Raji (cell line): Measurements from ENCODE around the gene MYOF.

Source experiments
- POLR2A ChIP-seq: IDR thresholded peaks from 2 replicates; pipeline ENCODE4 v1.6.1; 2011; ENCODE audit warnings: low read depth, low read length, control low read depth; ENCODE audit not compliant: insufficient read depth

The MYOF gene

DNA sequence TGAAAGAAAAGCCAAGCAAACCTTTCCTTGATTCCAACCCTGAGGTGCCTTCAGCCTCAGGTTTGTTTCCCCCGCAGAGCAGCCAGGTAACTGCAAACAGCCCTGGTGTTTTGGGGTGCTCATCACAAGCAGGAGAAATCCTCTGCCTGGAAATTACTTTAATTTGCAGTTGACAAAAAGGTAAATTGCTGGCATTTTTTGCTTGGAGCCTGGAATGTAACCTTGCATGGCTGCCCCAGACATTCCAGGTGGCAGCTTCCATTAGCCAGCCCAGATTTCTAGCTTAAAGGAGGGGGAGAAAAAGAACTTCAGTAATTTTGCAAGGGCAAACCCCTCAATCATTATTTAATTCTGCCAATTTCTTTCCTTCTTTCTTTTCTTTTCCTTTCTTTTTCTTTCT, 194.4 kb downstream of the MYOF start:
- TF ChIP-seq POLR2A = no peak

DNA sequence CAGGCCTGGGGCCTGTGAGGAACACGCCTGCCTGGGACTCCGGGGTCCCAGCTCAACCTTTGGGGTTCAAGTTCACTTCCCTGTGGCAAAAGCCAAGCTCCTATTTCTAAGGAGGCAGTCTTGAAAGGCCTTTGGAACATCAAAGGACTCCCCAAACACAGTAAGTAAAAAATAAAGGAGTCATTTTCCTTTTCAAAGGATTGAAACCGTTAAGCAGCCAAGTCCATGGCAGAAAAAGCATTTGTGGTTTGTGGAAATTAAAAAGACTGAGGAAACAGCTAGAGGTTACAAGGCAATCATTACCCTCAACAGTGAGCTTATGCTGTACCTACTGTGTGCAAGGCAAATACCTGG, 200.8 kb downstream of the MYOF start:
- no peak for TF ChIP-seq POLR2A

DNA sequence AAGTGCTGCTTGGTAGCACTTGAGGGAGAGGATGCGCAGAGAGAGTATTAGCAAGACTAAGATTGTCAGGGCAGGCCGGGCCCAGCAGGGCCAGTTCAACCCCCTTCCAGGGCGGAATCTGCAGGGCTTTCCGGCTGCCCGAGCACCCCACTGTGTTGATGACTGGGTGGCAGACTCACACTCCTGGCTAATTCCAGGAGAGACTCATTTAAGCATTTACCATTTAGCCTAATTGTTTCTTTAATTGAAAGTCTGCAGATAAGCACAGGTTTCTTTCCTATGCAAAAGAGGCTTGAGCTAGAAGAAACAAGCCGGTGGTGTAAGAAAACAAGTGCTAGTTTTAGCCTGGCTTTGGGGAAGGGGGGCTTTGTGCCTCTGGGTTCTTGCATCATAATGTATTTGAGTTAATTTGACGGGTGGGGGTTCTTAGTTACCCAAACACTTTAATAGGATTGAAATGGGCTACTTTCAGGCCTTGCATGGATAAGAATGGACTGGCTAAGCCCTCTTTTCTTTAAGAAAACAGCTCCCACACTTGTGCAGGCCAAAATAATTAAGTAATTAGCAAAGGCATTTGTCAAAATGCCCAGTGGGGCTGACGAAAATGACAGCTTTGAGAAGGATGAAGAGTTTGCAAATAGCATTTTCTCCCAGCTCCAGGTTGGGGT, 201.3 kb downstream of the MYOF start:
- TF ChIP-seq POLR2A = no peak

DNA sequence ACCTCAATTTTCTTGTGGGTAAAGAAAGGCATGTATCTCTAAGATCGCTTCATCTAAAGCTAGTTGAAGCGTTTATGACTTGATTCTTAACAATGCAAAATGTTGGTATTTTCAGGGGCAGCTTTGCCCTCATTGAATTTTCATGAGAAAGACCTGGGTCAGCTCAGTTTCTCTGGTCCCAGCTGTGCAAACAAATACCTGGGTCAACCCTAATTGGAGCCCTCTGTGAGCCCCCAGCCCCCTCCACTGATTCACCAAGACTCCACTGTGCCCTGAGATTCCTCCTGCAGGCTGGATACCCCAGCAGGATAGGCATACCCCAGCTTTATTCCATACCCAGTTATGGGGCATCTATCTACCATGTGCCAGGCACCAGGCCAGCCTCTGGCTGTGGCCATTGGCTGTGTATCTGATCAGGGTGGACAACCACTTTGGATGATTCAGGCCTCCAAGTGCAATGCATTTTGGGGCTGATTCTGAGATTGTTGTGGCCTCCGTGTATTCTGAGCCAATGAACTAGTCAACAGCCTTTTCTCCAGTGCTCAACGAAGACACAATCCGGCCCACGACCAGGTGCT, 201.9 kb downstream of the MYOF start:
- no peak for TF ChIP-seq POLR2A

DNA sequence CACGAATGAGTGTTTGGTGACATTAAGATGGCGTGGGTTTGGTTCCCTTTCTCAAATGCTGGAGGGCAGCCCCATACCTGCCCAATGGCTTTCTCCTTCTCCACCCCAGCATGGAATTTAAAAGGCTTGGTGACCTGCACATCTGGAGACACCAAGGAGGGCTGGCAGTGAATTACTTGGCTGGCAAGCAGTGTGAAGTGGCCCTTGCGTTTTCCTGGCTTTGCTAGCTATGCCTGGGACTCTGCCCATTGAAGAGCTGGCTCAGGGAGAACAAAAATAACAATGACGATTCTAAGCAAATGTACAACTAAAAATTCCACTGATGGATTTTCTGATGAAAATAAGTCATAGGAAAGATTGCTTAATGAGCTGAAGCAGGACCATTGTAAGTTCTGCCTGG, 204.8 kb downstream of the MYOF start:
- TF ChIP-seq POLR2A = no peak

DNA sequence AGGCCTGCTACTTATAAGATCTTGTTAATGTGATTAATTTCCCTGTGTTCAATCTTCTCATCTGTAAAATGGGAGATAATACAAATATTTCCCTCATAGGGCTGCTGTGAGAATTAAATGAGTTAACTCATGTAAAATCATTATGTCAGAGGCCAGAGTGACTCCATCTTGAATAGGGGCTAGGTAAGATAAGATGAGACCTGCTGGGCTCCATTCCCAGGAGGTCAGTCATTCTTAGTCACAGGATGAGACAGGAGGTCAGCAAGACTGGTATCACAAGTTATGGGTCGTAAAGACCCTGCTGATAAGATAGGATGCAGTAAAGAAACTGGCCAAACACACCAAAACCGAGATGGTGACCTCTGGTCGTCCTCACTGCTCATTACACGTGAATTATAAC, 207.7 kb downstream of the MYOF start:
- TF ChIP-seq POLR2A = no peak

DNA sequence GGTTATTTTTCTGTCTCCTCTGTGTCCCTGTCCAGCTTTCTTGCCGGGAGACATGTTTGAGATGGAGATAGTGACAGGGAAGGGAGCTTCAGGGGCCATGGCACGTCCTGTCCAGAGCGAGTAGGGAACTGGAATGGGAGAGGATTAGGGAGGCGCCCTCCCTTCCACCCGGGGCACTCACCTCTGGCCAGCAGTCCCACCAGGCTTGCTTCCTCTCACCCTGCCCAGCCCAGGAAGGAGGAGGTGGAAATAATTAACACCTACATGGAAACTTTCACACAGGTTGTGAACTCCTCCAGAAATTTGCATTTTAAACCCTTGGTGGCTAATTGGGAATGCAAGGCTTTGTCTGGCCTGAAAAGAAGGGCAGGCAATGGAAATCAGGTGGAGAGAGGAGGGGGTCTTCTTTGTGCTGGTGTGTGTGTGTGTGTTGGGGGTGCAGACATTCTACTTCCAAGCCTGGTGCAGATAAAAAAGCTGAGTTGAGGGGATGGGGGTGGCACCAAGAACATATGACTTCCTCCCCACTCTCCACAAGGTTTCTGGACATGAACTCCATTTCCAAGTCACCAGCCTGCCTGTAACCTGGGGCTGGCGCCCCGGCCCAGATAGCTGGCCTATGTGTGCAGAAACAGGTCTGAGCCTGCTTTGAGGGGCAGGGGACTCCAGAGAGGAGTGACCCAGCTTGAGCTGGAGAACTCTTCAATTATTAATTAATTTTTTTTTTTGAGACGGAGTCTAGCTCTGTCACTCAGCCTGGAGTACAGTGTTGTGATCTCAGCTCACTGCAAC, 209.1 kb downstream of the MYOF start:
- no peak for TF ChIP-seq POLR2A

DNA sequence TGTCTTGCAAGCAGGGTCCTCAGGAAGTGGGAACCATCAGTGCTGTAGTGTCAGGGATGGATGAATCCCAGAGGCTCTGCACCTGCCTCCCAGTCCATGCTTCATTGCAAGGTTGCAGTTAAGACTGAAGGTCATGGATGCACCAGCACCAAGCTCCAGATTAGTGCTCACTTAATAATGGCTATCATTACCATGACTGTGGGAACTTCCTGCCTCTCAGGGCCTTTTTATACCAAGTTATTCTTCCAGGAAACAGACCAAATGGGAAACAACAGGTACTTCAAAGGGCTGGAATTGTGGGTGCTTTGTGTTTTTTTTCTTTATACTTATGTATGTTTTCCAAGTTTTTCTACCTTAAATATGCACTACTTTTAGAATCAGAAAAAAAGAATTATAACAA, 210.8 kb downstream of the MYOF start:
- no peak for TF ChIP-seq POLR2A

DNA sequence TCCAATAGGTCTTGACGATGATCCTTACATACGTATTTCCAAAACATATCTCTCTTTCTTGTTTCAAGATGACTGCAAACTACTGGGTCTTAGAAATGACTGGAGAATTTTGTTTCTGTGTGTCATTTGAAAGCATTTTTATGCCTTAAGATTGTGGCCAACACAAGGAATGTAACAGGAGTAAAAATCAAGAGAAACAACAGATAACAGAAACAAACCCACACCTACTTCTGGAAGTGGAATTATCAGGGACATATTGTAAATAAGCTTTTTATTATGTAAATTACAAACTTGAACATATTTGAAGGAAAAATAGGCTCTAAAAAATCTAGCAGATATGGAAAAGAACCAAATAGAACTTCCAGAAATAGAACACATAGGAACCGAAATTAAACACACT, 212.9 kb downstream of the MYOF start:
- no peak for TF ChIP-seq POLR2A

DNA sequence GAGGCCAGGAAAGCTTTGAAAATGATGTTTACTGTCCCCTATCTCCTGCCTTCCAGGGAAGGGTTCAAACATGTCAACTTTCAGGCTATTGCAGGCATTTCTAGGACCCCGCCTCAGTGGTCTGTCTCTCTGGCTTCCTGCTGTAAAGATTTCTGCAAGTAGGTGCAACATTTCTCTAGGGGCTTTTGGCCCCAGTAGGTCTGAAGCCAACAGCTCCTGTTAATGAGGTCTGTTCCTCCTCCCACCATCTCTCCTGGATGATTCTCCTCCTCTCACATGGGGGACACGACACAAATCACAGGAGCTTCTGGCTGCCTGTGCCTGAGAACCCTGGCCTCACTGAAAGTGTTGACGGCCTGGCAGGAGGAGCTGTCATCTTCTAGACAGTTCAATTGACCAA, 214.1 kb downstream of the MYOF start:
- TF ChIP-seq POLR2A = no peak

DNA sequence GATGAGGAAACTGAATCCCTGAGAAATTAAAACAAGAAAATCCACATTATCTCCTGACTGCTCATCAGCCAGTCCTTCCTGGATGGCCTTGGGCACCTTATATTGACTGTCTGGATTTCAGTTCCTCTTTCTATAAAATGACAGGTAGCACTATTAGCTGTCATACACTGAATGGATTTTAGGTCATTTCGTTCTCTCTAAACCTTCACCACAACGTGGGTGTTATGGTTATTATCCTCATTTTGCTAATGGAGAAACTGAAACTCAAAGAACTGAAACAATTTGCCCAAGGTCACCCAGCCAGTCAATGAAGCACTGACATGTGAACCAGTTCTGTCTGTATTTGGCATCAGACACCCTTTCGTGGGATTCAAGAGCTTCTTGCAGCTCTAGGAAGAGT, 214.6 kb downstream of the MYOF start:
- no peak for TF ChIP-seq POLR2A

DNA sequence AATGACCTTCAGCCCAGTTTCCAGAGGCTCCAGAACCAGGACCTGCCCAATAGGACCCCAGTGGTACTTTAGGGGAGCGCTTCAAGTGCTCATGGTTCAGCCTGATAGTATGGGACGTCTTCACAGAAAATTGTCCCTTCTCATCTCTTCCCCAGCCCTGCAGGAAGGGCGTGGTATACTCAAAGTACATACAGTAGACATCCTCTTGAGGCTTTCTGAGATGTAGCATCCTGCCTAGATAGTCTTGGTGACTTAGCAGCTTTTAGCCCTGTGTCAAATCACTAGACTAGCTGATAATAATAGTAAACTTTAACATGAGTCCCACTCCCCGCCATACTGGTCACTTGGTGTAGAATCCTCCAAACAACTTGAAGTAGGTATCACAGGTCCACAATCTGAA, 215.3 kb downstream of the MYOF start:
- TF ChIP-seq POLR2A = no peak

DNA sequence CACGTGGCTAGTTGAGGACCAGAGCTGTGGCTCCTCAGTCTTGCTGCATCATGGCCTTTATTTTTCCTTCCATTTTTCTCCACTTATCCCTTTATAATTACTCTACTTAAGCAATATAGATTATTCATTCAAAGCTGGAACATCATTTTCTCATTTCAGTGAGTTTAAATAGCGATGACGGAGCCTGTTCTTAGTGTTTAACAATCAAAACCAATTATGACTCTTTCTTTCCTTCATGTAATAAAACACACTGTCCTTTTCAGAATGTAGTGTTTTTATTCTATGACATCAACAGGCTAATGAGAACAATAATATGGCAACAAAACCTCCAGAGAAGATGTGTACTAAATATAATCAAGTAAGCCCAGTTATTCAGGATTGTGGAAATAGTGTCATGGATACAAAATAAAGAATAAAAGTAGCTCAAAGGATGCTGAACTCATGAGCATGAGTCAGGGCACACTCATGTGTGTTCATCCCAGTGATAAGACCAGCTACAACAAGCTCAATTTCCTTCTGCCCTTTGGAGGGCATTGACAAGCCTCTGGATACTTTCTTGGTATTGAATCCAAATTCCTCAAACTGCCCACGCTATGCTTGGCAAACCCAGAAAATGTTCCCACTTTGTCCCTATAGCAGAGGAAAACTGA, 220.0 kb downstream of the MYOF start:
- TF ChIP-seq POLR2A = no peak

DNA sequence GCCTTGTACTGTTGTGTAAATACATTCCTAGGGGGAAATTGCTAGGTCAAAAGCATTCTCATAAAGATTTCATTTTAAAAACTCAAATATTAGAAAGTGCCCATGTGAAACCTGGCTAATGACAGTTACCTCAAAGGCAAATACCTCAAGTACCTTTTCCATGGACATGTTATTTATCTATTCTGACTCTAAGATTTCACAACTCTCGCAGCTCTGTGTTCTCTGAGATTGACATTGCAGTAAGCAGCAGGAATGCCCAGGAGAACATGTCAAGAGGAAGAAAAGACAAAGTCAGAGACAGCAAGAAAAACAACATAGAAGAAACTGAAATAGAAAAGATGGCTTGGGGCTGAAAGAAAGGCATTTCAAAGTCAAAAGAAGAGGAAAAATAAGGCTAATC, 221.0 kb downstream of the MYOF start:
- no peak for TF ChIP-seq POLR2A

DNA sequence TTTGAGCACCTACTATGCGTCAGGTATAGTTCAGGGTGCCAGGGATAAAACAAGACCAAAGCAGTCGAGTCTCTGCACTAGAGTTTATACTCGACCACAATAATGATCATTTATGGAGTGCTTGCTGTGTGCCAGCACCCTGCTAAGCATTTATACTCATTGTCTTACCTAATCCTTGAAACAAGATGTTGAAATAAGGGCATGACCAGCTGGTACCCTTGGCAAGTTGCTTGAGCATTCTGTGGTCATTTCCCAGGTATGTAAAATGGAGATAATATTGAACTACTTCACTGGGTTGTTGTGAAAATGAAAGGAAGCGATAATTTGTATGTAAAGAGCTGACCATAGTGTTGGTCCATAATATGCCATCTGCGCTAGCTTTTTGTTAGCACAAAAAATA, 223.0 kb downstream of the MYOF start:
- no peak for TF ChIP-seq POLR2A
